ENCODE results near the gene GPR137.

GPR137 gene

GRCh38 chr11:64317325-64317960, 31.8 kb downstream of the GPR137 start, which contains the start of gene TRMT112:
Gene TRMT112, minus strand, starts transcription at chr11:64317559. Its CDS starts 33 bp downstream, at chr11:64317526.
- peak; percentile 92 for DNase-seq (ENCODE audit: low read depth)
- TF ChIP-seq CTCF (IDR thresholded peaks at IDR 0.05; ENCODE audit: low read depth, low read length, missing control alignments): no peak
- peak within 1 kb of the TSS; percentile 90 for H3K4me3 ChIP-seq (ENCODE audit: low read depth, low read length)
- in situ Hi-C loops (cut with HindIII; ENCODE audit: low sequenced_read_pairs): no loop called here

DNA sequence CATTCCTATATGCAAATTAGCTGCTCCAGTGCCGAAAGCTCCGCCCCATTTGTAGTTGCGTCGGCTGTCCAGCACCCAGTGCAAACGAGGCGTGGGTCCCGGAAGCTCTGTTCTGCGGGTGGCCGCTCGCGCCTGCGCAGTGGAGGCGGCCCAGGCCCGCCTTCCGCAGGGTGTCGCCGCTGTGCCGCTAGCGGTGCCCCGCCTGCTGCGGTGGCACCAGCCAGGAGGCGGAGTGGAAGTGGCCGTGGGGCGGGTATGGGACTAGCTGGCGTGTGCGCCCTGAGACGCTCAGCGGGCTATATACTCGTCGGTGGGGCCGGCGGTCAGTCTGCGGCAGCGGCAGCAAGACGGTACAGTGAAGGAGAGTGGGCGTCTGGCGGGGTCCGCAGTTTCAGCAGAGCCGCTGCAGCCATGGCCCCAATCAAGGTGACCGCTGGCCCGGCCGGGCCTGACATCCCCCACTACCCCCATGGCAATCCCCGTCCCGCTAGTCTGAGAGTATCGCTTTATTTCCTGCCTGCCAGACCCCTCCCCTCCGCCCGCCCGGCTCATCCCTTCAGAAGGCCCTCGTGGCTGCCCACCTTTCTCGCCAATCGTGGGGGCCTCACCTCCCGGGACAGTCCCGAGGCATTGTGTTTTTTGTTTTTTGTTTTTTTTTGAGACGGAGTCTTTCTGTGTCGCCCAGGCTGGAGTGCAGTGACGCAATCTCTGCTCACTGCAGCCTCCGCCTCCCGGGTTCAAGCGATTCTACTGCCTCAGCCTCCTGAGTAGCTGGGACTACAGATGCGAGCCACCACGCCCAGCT, 32.5 kb downstream of the GPR137 start, which contains the start of gene PRDX5:
PRDX5 (plus strand) TSS at position 161 of the 805 bp plus-strand sequence; CDS start at position 256, 95 bp downstream.
- peak; percentile 86 for DNase-seq (ENCODE audit: low read depth)
- TF ChIP-seq CTCF (IDR thresholded peaks at IDR 0.05; ENCODE audit: low read depth, low read length, missing control alignments): peak; percentile 16
- H3K4me3 ChIP-seq (ENCODE audit: low read depth, low read length): peak within 1 kb of the TSS; percentile 90
- in situ Hi-C loops (cut with HindIII; ENCODE audit: low sequenced_read_pairs): no loop called here

DNA sequence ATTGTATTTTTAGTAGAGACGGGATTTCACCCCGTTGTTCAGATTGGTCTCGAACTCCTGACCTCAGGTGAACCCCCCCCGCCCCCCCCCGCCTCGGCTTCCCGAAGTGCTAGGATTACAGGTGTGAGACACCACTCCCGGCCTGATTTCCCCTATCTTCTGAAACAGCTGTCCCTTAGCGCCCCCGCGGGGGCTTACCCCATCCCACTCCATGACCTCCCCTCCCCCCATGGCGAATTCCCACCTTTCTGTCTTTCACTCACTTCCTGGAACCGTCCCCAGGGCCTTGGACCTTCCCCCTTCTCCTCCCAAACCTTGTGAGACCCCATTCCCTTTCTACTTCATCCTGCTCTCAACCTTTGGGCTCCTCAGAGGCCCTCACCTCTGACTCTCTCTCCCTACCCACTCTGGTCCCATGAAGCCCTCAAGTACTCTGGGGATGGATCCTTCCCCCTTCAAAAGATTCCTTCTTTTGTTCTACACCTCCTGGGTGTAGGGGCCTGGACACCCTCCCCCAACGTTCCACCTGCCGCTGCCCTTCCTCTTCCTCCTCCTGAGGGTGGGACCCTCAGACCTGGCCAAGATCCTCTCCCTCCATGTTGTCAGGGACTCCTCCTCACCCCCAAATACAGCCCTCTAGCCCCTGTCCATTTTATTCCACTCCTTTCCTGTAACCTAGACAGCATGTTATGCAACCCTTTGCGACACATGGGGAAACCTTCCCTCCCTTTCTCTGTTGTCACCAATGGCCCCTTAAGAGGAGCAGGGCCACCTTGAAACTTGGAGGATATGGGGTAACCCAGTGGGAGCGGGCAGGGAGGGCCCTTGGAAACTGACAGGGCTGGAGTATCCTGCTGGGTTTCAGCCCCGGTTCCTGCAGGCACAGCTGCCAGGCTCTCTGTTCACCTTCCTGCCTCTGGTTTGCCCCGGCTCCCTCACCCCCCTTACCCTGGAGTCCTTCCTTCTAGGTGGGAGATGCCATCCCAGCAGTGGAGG, 33.4 kb downstream of the GPR137 start:
- in situ Hi-C loops (cut with HindIII; ENCODE audit: low sequenced_read_pairs): no loop called here
- H3K4me3 ChIP-seq (ENCODE audit: low read depth, low read length): peak overlapping the region; percentile 90
- no peak for TF ChIP-seq CTCF (IDR thresholded peaks at IDR 0.05; ENCODE audit: low read depth, low read length, missing control alignments)
- DNase-seq (ENCODE audit: low read depth): no peak

- no peak for TF ChIP-seq CTCF (IDR thresholded peaks at IDR 0.05; ENCODE audit: low read depth, low read length, missing control alignments)
- in situ Hi-C loops (cut with HindIII; ENCODE audit: low sequenced_read_pairs): loop anchor here (10.0 kb wide), 1 partner anchor 56 kb away; no protein-coding TSS in a partner anchor
- H3K4me3 ChIP-seq (ENCODE audit: low read depth, low read length): no peak overlapping the region
- DNase-seq (ENCODE audit: low read depth): no peak
Observed at GRCh38 chr11:64320556-64320955, 34.9 kb downstream of the GPR137 start.

DNA sequence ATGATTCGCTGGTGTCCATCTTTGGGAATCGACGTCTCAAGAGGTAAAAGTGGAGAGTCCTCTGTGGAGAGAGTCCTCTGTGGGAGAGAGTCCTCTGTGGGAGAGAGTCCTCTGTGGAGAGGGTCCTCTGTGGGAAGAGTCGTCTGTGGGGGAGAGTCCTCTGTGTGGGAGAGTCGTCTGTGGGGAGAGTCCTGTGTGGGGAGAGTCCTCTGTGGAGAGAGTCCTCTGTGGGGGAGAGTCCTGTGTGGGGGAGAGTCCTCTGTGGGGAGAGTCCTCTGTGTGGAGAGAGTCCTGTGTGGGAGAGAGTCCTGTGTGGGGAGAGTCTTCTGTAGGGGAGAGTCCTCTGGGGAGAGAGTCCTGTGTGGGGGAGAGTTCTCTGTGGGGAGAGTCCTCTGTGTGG, 35.4 kb downstream of the GPR137 start:
- H3K4me3 ChIP-seq (ENCODE audit: low read depth, low read length): no peak overlapping the region
- no peak for TF ChIP-seq CTCF (IDR thresholded peaks at IDR 0.05; ENCODE audit: low read depth, low read length, missing control alignments)
- no peak for DNase-seq (ENCODE audit: low read depth)
- in situ Hi-C loops (cut with HindIII; ENCODE audit: low sequenced_read_pairs): loop anchor here (10.0 kb wide), 1 partner anchor 56 kb away; no protein-coding TSS in a partner anchor

- in situ Hi-C loops (cut with HindIII; ENCODE audit: low sequenced_read_pairs): loop anchor here (10.0 kb wide), 1 partner anchor 57 kb away; no protein-coding TSS in a partner anchor
- TF ChIP-seq CTCF (IDR thresholded peaks at IDR 0.05; ENCODE audit: low read depth, low read length, missing control alignments): no peak
- no peak overlapping the region for H3K4me3 ChIP-seq (ENCODE audit: low read depth, low read length)
- peak; percentile 66 for DNase-seq (ENCODE audit: low read depth)
Observed at GRCh38 chr11:64321533-64321932, 35.9 kb downstream of the GPR137 start.
